ENCODE results near the gene CST7.
"Not testable (repeated sequence)": the region's sequence is repeated elsewhere in the genome, so short reads cannot be mapped to it uniquely, and the experiment has no call there.

The CST7 gene, protein sequence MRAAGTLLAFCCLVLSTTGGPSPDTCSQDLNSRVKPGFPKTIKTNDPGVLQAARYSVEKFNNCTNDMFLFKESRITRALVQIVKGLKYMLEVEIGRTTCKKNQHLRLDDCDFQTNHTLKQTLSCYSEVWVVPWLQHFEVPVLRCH

DNA sequence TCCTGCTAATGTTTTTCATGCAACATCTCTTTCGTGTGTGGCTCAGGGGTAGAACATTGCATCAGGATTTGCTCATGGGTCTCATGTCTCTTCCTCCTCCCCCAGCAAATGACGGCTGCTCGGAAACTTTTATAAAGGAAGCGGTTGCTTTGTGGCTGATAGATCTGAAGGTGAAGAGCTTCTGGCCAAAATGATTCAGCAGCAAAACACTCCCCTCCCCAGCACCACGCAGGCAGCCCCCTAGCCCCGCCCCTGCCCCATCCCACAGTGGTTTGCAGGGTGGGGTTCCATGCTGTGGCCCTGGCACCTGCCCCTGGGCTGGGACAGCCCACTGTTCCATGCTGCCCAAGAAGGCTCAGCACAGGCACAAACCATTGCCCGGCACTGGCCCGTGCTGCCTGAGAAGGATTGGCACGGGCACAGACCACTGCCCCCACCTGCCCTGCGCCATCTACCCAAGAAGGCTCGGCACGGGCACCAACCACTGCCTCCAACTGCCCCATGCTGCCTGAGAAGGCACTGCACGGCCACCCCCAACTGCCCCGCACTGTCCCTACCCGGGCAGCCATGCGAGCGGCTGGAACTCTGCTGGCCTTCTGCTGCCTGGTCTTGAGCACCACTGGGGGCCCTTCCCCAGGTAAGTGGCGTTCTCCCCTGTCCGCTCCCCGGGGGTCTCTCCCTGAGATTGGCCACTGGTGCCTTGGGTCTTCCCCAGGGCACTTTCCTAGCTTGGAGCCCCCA, at the start of gene CST7:
CST7 (plus strand) TSS at position 331 of the 741 bp plus-strand sequence; CDS start at position 568, 237 bp downstream.
- in situ Hi-C loops (cut with HindIII; ENCODE audit: low sequenced_read_pairs) = no loop called here

DNA sequence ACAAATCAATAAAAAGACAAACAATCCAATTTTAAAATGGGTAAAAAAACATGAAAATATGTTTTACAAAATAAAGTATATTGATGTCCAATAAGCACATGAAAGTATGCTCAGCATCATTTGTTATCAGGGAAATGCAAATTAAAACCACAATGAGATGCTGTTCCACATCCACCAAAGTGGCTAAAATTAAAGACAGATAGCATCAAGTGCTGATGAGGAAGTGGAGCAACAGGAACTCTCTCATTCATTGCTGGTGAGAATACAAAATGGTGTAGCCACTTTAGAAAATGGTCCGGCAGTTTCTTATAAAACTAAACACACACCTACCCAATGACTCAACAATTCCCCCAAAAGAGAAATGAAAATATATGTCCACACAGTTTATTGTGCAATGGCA, 42.3 kb upstream of the CST7 start:
- in situ Hi-C loops (cut with HindIII; ENCODE audit: low sequenced_read_pairs) = no loop called here

DNA sequence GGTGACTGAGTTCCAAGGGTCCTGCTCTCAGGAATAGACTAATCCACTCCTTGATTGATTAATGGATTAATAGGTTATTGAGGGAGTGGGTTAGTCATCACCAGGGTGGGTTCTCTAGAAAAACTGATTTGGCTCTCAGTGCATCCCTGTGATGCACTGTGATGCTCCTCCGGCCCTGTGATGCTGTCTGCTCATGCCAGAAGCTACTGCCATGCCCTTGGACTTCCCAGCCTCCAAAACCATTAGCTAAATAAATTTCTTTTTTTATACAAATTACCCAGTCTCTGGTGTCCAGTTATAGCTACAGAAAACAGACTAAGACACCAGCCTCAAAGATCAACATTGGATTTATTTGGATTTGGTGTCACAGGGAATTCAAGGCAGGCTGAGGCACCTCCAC, 40.4 kb upstream of the CST7 start:
- in situ Hi-C loops (cut with HindIII; ENCODE audit: low sequenced_read_pairs) = no loop called here

DNA sequence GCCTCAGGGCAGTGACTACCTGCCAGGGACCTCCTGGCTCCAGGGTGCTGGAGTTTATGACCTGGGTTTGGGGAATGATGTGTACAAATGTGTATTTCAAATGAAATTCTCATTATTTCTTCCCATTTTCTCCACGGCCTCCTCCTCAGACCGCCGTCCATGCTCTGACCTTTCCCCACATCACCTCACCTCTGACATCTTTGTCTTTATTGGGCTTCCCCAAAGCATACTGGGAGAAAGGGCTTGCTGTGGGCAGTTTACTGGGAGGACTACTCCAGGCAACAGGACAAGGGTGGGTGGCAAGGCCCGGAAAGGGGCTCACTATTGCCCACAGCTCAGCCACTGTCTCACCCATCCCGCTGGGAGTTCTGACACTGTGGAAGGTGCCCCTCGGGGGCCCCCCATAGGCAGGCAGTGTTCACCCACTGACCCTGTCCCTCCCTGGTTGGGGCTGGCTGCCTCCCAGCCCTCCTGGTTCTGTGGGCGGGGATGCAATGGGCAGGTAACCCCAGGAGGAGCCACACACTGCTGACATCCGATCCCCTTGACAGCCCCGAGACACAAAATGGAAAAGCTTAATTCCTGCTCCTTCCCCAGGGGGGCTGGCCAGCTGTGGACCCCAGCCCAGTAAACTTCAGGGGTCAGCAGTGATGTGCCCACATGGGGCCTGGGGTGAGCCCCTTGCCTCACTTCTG, 39.8 kb upstream of the CST7 start:
- in situ Hi-C loops (cut with HindIII; ENCODE audit: low sequenced_read_pairs) = no loop called here

GRCh38 chr20:24909861-24910260, 39.2 kb upstream of the CST7 start:
- in situ Hi-C loops (cut with HindIII; ENCODE audit: low sequenced_read_pairs) = no loop called here

DNA sequence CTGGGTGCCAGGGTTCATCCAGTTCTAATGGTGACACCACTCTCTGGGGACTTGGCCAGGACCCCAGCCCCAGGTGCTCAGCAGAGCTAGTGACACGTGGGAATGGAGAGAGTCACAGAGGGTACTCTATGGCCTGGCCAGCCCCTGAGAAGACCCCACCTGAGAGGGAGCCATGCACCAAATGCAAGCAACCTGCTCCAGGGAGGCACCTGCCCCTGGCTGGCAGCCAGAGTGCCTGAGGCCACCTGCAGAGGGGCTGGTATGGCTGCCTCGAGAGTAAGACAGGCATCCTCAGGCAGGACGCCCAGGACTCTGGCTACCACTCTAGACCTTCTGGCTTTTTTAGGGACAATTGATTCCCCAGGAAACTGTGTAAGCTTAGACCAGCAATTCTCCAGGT, 38.6 kb upstream of the CST7 start:
- in situ Hi-C loops (cut with HindIII; ENCODE audit: low sequenced_read_pairs) = no loop called here

DNA sequence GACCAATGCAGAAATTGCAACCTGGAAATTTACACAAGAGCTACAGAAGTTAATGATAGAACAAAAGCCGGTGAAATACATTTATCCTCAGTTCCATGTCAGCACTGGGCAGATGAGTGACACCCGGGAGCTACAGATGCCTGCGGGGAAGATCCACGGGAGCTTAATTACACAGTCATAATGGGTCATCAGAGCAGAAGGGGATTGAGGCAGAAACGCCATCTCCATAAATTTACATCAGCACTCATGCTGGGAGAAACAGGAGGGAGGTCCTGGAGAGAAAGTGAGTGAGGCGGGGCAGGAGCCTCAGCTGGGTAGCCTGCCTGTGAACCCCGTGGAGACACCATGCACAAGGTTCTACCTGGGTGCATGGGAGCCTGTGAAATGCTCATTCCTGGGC, 37.6 kb upstream of the CST7 start:
- in situ Hi-C loops (cut with HindIII; ENCODE audit: low sequenced_read_pairs) = no loop called here

DNA sequence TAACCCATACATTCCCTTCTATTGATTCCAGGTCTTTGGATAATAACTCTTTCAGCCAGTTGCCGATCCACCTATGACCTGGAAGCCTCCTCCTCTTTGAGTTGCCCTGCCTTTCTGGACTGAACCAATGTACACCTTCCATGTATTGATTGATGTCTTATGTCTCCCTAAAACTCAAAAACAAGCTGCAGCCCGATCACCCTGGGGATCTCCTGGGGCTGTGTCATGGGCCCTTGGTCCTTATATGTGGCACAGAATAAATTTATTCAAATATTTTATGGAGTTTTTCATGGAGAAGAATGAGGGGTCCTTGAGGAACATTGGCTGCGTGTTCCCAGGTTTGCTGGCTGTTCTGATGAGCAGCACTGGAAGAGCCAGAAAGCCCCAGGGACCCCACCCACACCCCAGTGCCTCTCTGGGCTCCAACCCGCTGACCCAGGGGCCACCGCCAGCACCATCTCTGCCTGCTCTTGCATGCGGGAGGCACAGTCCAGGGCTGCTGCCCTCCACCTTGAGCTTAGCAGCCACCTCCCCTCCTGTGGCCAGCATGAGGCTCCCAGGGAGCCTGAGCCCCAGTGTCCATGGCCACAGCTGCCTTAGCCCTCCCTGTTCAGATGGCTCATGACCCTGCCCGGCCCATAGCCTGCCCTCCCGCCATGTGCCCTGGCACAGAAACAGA, 36.5 kb upstream of the CST7 start:
- in situ Hi-C loops (cut with HindIII; ENCODE audit: low sequenced_read_pairs) = no loop called here

GRCh38 chr20:24913076-24913628, 35.9 kb upstream of the CST7 start:
- in situ Hi-C loops (cut with HindIII; ENCODE audit: low sequenced_read_pairs) = no loop called here

DNA sequence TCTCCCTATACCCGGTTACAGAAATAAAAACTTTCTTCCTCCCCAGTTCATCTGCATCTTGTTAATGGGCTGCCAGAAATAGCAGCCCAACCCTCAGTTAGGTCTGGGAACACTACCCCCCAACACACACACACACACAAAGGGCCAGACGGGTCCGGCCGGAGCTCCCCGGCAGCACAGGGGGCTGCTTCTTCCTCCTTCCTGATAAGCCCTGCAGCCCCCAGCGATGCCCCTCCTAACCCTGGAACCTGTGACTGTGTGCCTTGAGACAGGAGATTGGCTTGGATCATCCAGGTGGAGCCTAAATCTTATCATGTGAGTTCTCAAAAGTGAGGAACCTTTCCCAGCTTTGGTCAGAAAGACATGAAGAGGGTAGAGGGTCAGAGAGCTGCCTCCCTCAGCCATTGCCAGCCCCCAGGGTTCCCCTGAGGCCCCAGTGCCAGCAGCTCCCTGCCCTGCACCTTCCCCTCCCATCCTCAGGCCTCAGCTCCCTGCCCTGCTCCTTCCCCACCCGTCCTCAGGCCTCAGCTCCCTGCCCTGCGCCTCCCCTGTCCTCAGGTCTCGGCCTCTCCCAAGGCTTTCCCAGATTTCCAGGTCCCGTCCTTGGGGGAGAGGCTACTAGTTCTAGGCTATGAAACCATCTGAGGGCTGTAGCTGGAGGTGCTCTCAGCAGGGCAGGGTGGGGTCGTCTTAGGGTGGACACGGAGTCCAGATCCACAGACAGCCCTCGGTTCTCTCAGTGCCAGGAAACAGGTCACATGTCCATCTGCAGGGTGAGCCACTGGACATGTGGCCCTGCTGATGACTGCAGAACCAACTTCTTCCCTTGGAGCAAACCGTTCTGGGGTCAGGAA, 34.5 kb upstream of the CST7 start:
- in situ Hi-C loops (cut with HindIII; ENCODE audit: low sequenced_read_pairs) = no loop called here

DNA sequence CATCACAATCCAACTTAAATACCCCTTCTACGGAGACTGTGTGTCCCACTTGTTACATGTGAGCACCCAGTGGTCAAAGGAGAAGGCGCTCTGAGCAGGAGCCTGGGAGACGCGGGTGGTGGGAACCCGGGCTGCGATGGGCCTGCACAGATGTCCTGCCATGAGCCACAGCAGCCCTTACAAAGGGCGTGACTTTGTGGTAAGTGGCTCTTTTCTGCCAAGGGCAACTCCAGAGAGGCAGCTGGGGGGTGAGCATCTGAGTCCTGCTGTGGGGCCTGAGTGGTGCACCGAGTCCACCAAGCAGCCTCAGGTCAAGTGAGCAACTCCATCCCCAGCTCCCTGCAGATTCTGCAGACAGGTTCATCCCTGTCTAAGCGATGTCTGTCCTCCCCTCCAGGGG, 33.6 kb upstream of the CST7 start:
- in situ Hi-C loops (cut with HindIII; ENCODE audit: low sequenced_read_pairs) = no loop called here

DNA sequence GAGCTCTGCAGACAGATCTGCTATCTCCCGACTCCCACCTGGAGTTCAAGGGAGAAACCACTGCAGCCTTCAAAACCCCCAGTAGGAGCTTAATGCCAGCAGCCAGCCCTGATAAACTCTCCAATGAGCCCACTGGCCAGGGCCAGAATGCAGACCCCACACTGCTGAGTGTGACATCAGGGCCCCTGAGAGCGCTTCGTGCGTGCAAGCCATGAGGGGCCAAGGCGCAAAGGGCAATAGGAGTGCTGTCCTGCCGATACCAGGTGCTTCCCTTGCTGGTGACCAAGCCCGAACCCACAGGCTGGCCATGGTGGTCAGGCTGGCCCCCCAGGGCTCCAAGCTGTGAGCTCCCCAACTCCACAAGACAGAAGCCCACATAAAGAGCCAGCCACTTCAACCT, 33.2 kb upstream of the CST7 start:
- in situ Hi-C loops (cut with HindIII; ENCODE audit: low sequenced_read_pairs) = no loop called here

DNA sequence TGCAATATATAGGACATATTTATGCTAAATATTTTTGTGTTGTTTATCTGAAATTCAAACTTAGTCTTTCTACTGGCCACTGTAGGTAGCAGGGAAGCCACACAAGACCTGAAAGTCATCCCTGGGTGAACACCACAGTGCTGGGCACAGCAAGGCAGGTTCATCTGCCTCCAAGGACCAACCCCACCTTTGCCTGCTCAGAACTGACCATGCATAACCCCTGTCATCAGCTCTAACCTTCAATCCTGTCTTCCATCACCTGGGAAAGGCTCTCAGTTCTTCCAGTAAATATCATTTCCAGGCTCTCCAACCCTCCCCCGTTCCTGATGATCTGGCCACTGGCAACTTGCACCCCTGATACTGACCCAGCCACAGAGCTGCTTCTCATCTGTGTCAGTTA, 32.7 kb upstream of the CST7 start:
- in situ Hi-C loops (cut with HindIII; ENCODE audit: low sequenced_read_pairs) = no loop called here

- in situ Hi-C loops (cut with HindIII; ENCODE audit: low sequenced_read_pairs) = no loop called here
Measured at GRCh38 chr20:24917056-24917455, 32.0 kb upstream of the CST7 start.

DNA sequence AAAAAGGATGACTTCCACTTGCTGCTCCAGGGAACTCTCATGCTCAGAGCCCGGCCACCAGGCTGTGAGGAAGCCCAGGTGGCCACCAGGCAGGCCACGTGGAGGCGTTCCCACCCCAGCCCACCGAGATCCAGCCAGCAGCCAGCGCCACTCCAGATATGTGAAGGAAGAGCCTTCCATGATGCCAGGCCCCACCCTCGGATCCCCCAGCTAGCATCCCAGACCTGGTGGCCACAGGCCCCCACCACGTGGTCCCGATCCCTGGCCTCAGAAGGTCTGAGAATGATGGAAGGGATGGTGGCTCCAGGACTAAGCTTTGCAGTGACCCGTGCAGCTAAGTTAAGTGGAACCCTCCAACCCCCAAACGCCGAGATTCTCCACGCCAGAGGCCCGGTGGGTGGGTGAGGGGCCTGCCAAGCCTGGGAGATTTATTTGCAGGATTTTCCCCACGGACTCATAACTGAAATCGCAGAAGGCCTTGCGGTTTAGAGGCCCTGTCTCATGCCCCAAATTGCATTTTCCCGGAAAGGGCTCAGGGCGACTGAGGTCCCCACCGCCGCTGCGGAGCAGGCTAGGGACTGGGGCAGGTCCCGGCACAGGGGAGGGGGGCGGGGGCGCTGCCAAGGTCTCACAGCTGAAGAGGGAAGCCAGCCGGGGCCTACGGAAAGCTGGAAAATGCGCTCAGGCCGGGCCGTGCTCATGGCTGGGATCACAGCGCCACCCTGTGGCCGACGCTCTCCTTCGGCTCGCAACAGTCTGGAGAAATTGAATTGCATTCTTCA, 31.1 kb upstream of the CST7 start:
- in situ Hi-C loops (cut with HindIII; ENCODE audit: low sequenced_read_pairs) = no loop called here

DNA sequence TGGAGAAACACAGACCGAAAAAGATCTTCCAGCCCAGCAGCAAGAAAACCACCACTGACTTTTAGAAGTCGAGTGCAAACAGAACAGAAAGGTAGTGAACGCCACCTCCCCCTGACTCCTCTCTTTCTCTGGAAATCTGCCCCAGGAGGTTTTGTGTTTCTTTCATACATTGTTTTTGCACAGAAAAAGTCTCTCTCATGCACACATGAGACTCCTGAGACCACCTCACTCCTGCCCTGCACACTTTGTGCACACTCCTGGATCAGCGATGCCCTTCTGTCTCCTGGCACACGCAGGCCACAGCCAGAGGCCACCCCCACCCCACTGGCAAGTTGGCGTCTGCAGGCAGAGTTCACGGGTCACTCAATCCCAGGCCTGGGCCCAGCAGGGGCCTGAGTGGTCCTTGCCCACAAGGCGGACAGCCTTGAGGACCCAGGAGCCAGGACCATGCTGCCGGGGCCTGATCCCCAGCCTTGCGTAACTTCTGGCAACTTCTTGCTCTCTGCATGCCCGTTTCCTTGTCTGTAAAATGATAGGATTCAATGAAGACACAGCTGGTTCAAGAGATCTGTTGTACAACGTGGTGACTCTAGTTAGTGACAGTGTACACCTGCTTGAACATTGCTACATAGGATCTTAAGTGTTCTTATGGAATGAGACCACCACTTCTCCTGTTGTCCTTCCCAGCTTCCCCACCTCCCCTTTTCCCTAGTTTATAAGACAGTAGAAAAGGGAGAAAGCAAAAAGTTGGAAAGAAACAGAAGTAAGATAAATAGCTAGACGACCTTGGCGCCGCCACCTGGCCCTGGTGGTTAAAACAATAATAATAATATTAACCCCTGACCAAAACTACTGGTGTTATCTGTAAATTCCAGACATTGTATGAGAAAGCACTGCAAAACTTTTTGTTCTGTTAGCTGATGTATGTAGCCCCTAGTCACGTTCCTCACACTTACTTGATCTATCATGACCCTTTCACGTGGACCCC, 30.2 kb upstream of the CST7 start:
- in situ Hi-C loops (cut with HindIII; ENCODE audit: low sequenced_read_pairs) = no loop called here

DNA sequence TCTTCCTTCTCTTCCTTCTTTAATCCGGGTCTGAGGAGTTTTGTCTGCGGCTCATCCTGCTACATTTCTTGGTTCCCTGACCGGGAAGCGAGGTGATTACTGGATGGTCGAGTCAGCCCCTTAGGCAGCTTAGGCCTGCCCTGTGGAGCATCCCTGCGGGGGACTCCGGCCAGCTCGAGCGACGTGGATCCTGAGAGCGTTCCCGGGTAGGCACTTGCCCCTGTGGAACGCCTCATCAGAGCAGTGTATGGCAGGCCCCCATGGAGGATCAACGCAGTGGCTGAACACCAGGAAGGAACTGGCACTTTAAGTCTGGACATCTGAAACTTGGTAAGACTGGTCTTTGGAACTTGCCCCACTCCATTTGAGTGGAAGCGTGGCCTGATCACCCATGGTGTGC, 29.4 kb upstream of the CST7 start:
- in situ Hi-C loops (cut with HindIII; ENCODE audit: low sequenced_read_pairs) = not testable (repeated sequence)

DNA sequence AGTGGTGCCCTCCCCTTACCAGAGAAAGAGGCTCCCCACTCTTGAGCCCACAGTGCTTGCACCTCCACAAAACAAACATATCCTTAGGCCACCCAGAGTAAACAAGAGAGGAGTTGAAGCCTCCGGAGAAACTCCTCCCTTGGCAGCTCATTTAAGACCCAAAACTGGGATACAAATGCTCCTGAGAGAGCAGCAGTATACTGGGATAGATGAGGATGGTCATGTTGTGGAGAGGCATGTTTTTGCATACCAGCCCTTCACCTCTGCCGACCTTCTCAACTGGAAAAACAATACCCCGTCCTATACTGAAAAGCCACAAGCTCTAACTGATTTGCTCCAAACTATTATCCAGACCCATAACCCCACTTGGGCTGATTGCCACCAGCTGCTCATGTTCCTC, 28.4 kb upstream of the CST7 start:
- in situ Hi-C loops (cut with HindIII; ENCODE audit: low sequenced_read_pairs) = not testable (repeated sequence)

- in situ Hi-C loops (cut with HindIII; ENCODE audit: low sequenced_read_pairs) = not testable (repeated sequence)
Measured at GRCh38 chr20:24929259-24929658, 19.8 kb upstream of the CST7 start.

All from endothelial cell of hepatic sinusoid (primary cell).